ENCODE results near the gene DSC2. TPM values are rescaled to one million over a fixed set of nuclear protein-coding genes. Genes with fewer than 3 reads are reported as not detected.

Gene DSC2
- total RNA-seq, 1 experiment from 2014 or later: 0.04 TPM

GRCh38 chr18:31046916-31047315 is 55.3 kb downstream of the DSC2 start:
- Histone ChIP-seq H3K27ac (ENCODE audit: low read depth, low read length, poor library complexity, severe bottlenecking) (no peak overlapping the region), H3K4me1 (ENCODE audit: insufficient read depth, low read length, poor library complexity, severe bottlenecking) (no peaks in the 10 kb centered on the region), H3K4me3 (ENCODE audit: low read depth, low read length, poor library complexity, severe bottlenecking) (no peak overlapping the region), H3K9me3 (ENCODE audit: low read depth, low read length, poor library complexity, severe bottlenecking) (no peaks in the 10 kb centered on the region), H3K36me3 (ENCODE audit: insufficient read depth, low read length, poor library complexity, severe bottlenecking) (no peaks in the 10 kb centered on the region), H3K27me3 (replicated peaks; ENCODE audit: insufficient read depth, low read depth, low read length, poor library complexity) (peaks cover 25% of the 10 kb centered on the region)
- ChIA-PET CTCF (no interaction called here), POLR2A (ENCODE audit: low non-redundant PET) (no interaction called here)
- no peak for DNase-seq (ENCODE audit: low spot score)
- BruUV-seq (replicated peaks): no TSS peak
- intact Hi-C loops (cut with micrococcal nuclease; ENCODE audit: unreplicated experiment): no loop called here
- TF ChIP-seq, protein P1, sequence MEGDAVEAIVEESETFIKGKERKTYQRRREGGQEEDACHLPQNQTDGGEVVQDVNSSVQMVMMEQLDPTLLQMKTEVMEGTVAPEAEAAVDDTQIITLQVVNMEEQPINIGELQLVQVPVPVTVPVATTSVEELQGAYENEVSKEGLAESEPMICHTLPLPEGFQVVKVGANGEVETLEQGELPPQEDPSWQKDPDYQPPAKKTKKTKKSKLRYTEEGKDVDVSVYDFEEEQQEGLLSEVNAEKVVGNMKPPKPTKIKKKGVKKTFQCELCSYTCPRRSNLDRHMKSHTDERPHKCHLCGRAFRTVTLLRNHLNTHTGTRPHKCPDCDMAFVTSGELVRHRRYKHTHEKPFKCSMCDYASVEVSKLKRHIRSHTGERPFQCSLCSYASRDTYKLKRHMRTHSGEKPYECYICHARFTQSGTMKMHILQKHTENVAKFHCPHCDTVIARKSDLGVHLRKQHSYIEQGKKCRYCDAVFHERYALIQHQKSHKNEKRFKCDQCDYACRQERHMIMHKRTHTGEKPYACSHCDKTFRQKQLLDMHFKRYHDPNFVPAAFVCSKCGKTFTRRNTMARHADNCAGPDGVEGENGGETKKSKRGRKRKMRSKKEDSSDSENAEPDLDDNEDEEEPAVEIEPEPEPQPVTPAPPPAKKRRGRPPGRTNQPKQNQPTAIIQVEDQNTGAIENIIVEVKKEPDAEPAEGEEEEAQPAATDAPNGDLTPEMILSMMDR (conservative IDR thresholded peaks at IDR 0.05; ENCODE audit: low read depth, low read length): no peak
- TF ChIP-seq EZH2 (IDR thresholded peaks at IDR 0.05; ENCODE audit: borderline replicate concordance, low read depth, low read length, poor library complexity, severe bottlenecking): no peak

DNA sequence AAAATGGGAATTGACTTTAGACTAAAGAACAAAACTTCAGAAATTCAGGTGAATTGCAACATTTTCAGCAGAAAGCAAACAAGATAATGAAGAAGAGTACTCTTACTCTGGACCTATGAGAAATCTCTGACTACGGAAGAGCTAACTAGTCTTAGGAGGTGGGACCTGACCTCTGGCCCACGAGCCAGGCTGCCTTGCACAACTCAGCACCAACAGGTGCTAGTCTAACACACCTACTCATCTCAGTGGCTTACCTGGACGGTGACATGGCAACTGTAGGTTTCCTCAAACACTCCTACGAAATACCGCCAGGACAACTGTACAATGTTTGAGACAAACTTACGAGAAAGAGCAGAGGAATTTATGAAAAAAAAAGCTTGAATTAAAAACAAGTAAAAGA is 56.6 kb downstream of the DSC2 start:
- Histone ChIP-seq H3K27me3 (replicated peaks; ENCODE audit: insufficient read depth, low read depth, low read length, poor library complexity) (peaks cover 38% of the 10 kb centered on the region), H3K27ac (ENCODE audit: low read depth, low read length, poor library complexity, severe bottlenecking) (no peak overlapping the region), H3K9me3 (ENCODE audit: low read depth, low read length, poor library complexity, severe bottlenecking) (no peaks in the 10 kb centered on the region), H3K4me1 (ENCODE audit: insufficient read depth, low read length, poor library complexity, severe bottlenecking) (no peaks in the 10 kb centered on the region), H3K4me3 (ENCODE audit: low read depth, low read length, poor library complexity, severe bottlenecking) (no peak overlapping the region), H3K36me3 (ENCODE audit: insufficient read depth, low read length, poor library complexity, severe bottlenecking) (no peaks in the 10 kb centered on the region)
- no peak for DNase-seq (ENCODE audit: low spot score)
- TF ChIP-seq EZH2 (IDR thresholded peaks at IDR 0.05; ENCODE audit: borderline replicate concordance, low read depth, low read length, poor library complexity, severe bottlenecking): no peak
- TF ChIP-seq, protein P1 (conservative IDR thresholded peaks at IDR 0.05; ENCODE audit: low read depth, low read length): no peak
- ChIA-PET POLR2A (ENCODE audit: low non-redundant PET) (no interaction called here), CTCF (no interaction called here)
- BruUV-seq (replicated peaks): no TSS peak
- intact Hi-C loops (cut with micrococcal nuclease; ENCODE audit: unreplicated experiment): no loop called here

GRCh38 chr18:31044926-31045325 is 57.3 kb downstream of the DSC2 start:
- POLR2A ChIA-PET (ENCODE audit: low non-redundant PET): no interaction called here

More at GRCh38 chr18:31044926-31045325, 57.3 kb downstream of the DSC2 start:
- intact Hi-C loops (cut with micrococcal nuclease; ENCODE audit: unreplicated experiment): no loop called here
- DNase-seq (ENCODE audit: low spot score): no peak
- no TSS peak for BruUV-seq (replicated peaks)
- Histone ChIP-seq H3K4me3 (ENCODE audit: low read depth, low read length, poor library complexity, severe bottlenecking) (no peak overlapping the region), H3K9me3 (ENCODE audit: low read depth, low read length, poor library complexity, severe bottlenecking) (no peaks in the 10 kb centered on the region), H3K4me1 (ENCODE audit: insufficient read depth, low read length, poor library complexity, severe bottlenecking) (no peaks in the 10 kb centered on the region), H3K27ac (ENCODE audit: low read depth, low read length, poor library complexity, severe bottlenecking) (no peak overlapping the region), H3K27me3 (replicated peaks; ENCODE audit: insufficient read depth, low read depth, low read length, poor library complexity) (peaks cover 45% of the 10 kb centered on the region), H3K36me3 (ENCODE audit: insufficient read depth, low read length, poor library complexity, severe bottlenecking) (no peaks in the 10 kb centered on the region)
- CTCF ChIA-PET: no interaction called here
- TF ChIP-seq, protein P1 (conservative IDR thresholded peaks at IDR 0.05; ENCODE audit: low read depth, low read length): no peak
- TF ChIP-seq EZH2 (IDR thresholded peaks at IDR 0.05; ENCODE audit: borderline replicate concordance, low read depth, low read length, poor library complexity, severe bottlenecking): no peak
